GM12865 (cell line): ENCODE data around the gene CD68.
A peak's percentile ranks its signal among the peaks of the same experiment; 100 is the strongest.

ENCODE experiments used
- DNase-seq: peaks from one replicate; pipeline ENCODE4 v3.0.0; 2010; ENCODE audit warnings: low read depth
- H3K4me3 ChIP-seq: 2 replicates; pipeline ENCODE4 v1.5.1; 2011; ENCODE audit warnings: mild to moderate bottlenecking, low read depth, low read length, control low read depth
- CTCF ChIP-seq: IDR thresholded peaks from 2 replicates; pipeline ENCODE4 v1.5.1; 2011; ENCODE audit warnings: low read length, control low read depth, low read depth, inconsistent platforms; ENCODE audit not compliant: insufficient read depth; ENCODE audit errors: missing control alignments

Gene CD68

DNA sequence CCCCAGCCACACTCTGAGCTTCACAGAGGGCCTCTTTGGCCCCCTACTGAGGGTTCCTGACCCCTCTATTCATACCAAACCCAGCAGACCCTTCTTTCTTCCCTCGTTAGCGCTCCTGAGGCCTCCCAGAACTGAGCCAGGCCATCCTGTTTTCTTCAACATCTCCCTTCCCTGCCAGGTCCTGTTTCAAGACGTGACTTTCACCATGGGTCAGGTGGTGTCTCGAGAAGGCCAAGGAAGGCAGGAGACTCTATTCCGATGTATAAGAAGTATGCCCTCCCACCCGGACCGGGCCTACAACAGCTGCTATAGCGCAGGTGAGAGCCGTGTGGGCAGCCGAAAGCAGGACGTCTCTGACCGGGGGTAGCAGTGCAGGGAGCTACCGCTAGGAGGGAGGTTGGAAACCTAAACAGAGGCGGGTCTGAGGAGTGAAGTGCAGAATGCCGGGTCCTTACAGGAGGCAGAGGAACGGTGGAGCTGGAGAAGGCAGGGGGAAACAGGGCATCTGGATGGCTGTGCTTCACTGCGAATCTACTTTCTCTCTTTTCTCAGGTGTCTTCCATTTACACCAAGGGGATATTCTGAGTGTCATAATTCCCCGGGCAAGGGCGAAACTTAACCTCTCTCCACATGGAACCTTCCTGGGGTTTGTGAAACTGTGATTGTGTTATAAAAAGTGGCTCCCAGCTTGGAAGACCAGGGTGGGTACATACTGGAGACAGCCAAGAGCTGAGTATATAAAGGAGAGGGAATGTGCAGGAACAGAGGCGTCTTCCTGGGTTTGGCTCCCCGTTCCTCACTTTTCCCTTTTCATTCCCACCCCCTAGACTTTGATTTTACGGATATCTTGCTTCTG, 19.0 kb upstream of the CD68 start:
- peak; percentile 67 for TF ChIP-seq CTCF
- peak; percentile 70 for DNase-seq
- H3K4me3 ChIP-seq, result peak overlapping the region; percentile 72

GRCh38 chr17:7561028-7561575, 18.3 kb upstream of the CD68 start:
- peak overlapping the region; percentile 72 for H3K4me3 ChIP-seq
- peak; percentile 93 for DNase-seq
- TF ChIP-seq CTCF, result peak; percentile 95

DNA sequence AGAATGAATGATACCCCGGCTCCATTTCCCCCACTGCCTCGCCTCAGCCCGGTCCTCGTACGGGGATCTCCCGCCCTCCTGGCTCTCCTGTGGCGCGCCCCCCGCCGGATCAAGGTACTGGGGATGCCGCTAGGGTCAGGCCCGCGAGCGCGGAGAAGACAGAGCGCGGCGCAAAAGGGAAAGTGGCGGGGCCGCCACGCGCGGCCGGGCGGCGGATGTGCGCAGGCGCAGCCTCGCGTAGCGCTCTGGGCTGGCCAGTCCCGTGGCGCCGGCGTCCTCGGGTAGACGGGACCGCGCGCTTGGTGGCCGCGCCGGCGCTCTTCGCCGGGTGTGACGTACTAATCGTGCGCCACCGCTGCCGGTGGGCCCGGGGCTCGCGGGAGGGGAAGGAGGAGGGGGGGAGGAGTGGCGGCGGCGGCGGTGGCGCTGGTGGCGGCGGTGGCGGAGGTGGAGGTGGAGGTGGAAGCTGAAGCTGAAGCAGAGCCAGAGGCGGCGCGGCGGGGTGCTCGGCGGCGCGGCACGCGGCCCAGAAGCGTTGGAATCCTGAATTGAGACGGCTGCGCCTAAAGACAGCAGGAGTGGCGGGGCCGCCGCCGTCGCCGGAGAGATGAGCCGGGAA, 17.7 kb upstream of the CD68 start, which contains the start of gene SENP3:
SENP3 (plus strand) TSS at position 331 of the 619 bp plus-strand sequence. CDS start 1,158 bp downstream, outside the sequence.
- peak within 1 kb of the TSS; percentile 72 for H3K4me3 ChIP-seq
- DNase-seq, result peak; percentile 94
- TF ChIP-seq CTCF, result no peak

- DNase-seq, result no peak
- H3K4me3 ChIP-seq, result peak overlapping the region; percentile 72
These were observed 17.2 kb upstream of the CD68 start for GRCh38 chr17:7562208-7562605.

DNA sequence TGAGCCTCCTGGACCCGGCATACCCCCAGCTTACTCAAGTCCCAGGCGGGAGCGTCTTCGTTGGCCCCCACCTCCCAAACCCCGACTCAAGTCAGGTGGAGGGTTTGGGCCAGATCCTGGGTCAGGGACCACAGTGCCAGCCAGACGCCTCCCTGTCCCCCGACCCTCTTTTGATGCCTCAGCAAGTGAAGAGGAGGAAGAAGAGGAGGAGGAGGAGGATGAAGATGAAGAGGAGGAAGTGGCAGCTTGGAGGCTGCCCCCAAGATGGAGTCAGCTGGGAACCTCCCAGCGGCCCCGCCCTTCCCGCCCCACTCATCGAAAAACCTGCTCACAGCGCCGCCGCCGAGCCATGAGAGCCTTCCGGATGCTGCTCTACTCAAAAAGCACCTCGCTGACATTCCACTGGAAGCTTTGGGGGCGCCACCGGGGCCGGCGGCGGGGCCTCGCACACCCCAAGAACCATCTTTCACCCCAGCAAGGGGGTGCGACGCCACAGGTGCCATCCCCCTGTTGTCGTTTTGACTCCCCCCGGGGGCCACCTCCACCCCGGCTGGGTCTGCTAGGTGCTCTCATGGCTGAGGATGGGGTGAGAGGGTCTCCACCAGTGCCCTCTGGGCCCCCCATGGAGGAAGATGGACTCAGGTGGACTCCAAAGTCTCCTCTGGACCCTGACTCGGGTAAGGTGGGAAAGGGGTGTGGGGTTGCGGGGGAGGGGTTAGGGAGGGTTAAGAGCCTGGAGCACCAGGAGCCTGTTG, 16.1 kb upstream of the CD68 start:
- no peak for TF ChIP-seq CTCF
- DNase-seq, result no peak
- no peak overlapping the region; the same call in 1 of the 2 replicates for H3K4me3 ChIP-seq

More at GRCh38 chr17:7562208-7562605, 17.2 kb upstream of the CD68 start:
- TF ChIP-seq CTCF, result no peak

DNA sequence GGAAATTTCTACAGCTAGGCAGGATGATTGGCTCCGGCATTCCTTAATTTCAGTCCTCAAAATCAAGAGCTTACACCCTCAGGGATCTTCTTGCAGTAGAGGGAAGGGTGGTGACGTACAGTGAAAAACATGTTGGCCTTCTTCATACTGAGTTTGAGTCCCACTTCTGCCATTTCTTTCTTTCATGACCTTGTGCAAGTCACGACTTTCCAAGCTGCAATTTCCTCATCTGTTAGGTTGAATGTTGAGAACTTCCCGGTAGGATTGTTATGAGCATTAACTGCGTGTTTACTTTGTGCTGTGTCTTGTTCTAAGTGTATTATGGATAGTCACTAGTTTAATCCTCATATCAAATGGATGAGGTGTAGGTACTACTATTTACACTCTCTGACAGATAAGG, 9.9 kb upstream of the CD68 start:
- no peak for TF ChIP-seq CTCF
- no peak for DNase-seq
- H3K4me3 ChIP-seq, result no peak overlapping the region
